ENCODE results near the gene RUSF1.

RUSF1 gene

DNA sequence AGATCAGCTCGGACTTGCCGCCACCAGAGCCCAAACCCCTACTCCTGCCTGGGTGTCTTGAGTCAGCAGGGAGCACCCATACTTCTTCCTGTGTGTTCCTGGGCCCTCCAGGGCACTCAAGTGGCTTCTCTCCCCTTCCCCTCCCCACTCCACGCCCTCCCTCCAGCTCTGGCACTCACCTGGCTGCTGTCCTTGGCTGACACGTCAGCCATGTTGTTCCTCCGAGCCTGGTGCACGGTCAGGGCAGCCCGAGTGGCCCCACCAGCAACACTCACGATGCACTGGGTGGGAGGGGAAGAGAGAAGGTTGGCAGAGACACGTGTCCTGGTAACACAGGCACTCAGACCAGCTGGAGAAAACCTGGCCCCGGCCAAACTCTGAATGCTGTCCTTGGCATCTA lies 11.5 kb downstream of the RUSF1 start:
- H3K4me3 ChIP-seq (ENCODE audit: low read depth, low read length) = no peak overlapping the region
- TF ChIP-seq, protein P1, sequence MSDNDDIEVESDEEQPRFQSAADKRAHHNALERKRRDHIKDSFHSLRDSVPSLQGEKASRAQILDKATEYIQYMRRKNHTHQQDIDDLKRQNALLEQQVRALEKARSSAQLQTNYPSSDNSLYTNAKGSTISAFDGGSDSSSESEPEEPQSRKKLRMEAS (IDR thresholded peaks at IDR 0.05; ENCODE audit: low read depth, low read length) = no peak
- TF ChIP-seq CTCF (IDR thresholded peaks at IDR 0.05; ENCODE audit: low read depth, low read length) (no peak), MYC (IDR thresholded peaks at IDR 0.05; ENCODE audit: low read depth, low read length) (no peak), POLR2A (IDR thresholded peaks at IDR 0.05; ENCODE audit: extremely low read depth, insufficient read length) (no peak)
- DNase-seq (ENCODE audit: low read depth) = no peak

DNA sequence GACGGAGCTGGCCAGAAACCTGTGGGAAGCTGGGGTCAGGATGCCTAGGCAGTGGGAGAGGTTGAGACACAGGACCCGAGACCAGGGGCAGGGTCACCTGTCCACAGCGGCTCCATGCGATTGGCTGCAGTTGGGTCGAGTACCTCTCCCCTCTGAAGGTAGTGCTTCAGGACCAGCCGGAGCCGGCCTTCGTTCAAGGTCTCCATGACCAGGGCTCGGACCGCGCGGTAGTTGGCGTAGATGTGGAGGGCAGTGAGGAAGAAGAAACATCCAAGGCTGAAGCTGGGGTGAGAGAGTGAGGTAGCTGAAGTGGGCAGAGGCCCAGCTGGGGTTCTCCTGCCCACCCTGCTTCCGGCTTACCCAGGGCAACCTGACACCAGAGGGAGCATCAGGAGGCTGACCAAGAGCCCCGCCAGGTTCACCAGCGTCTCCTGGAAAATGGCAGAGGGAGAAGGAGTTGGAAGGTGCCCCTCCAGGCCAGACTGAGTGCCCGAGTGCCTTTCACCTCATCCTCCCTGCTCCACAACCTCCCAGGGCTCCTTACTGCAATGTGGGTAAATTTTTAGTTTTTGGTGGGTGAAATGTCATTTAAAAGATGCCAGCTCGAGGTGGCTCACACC lies 14.6 kb downstream of the RUSF1 start:
- no peak for TF ChIP-seq CTCF (IDR thresholded peaks at IDR 0.05; ENCODE audit: low read depth, low read length)
- no peak for TF ChIP-seq MYC (IDR thresholded peaks at IDR 0.05; ENCODE audit: low read depth, low read length)
- TF ChIP-seq POLR2A (IDR thresholded peaks at IDR 0.05; ENCODE audit: extremely low read depth, insufficient read length) = no peak
- TF ChIP-seq, protein P1 (IDR thresholded peaks at IDR 0.05; ENCODE audit: low read depth, low read length) = no peak
- no peak for DNase-seq (ENCODE audit: low read depth)
- no peak overlapping the region for H3K4me3 ChIP-seq (ENCODE audit: low read depth, low read length)

GRCh38 chr16:31491778-31492418 lies 16.3 kb downstream of the RUSF1 start:
- TF ChIP-seq CTCF (IDR thresholded peaks at IDR 0.05; ENCODE audit: low read depth, low read length) (no peak), POLR2A (IDR thresholded peaks at IDR 0.05; ENCODE audit: extremely low read depth, insufficient read length) (no peak), MYC (IDR thresholded peaks at IDR 0.05; ENCODE audit: low read depth, low read length) (no peak)
- TF ChIP-seq, protein P1 (IDR thresholded peaks at IDR 0.05; ENCODE audit: low read depth, low read length) = no peak
- H3K4me3 ChIP-seq (ENCODE audit: low read depth, low read length) = no peak overlapping the region
- DNase-seq (ENCODE audit: low read depth) = no peak

GRCh38 chr16:31489616-31490584 lies 18.3 kb downstream of the RUSF1 start:
- no peak overlapping the region for H3K4me3 ChIP-seq (ENCODE audit: low read depth, low read length)
- TF ChIP-seq MYC (IDR thresholded peaks at IDR 0.05; ENCODE audit: low read depth, low read length) = no peak
- TF ChIP-seq, protein P1 (IDR thresholded peaks at IDR 0.05; ENCODE audit: low read depth, low read length) = no peak
- TF ChIP-seq CTCF (IDR thresholded peaks at IDR 0.05; ENCODE audit: low read depth, low read length) = no peak
- TF ChIP-seq POLR2A (IDR thresholded peaks at IDR 0.05; ENCODE audit: extremely low read depth, insufficient read length) = no peak
- DNase-seq (ENCODE audit: low read depth) = no peak

- no peak overlapping the region for H3K4me3 ChIP-seq (ENCODE audit: low read depth, low read length)
- TF ChIP-seq MYC (IDR thresholded peaks at IDR 0.05; ENCODE audit: low read depth, low read length) = no peak
- no peak for TF ChIP-seq POLR2A (IDR thresholded peaks at IDR 0.05; ENCODE audit: extremely low read depth, insufficient read length)
- TF ChIP-seq, protein P1 (IDR thresholded peaks at IDR 0.05; ENCODE audit: low read depth, low read length) = no peak
- TF ChIP-seq CTCF (IDR thresholded peaks at IDR 0.05; ENCODE audit: low read depth, low read length) = no peak
- no peak for DNase-seq (ENCODE audit: low read depth)
Measured at GRCh38 chr16:31489298-31489564, 19.0 kb downstream of the RUSF1 start.

Measured in NB4 (cell line).